B cell (primary cell): ENCODE measurements around the gene TMEM63A. TPM values are rescaled to one million over a fixed set of nuclear protein-coding genes. Genes with fewer than 3 reads are reported as not detected.

Experiments
- ATAC-seq: fragments of 200-7000 bp; cut with Tn5 transposase; one replicate; pipeline ENCODE4 v1.10.0; 2021; ENCODE audit warnings: low read depth, mild to moderate bottlenecking, moderate number of reproducible peaks, moderate library complexity
- CTCF ChIA-PET: fragments of 350-600 bp; sonication (Branson Sonifier 250); formaldehyde crosslinking; loops from one replicate; lab custom pipeline; 2021; ENCODE audit warnings: antibody characterized with exemption, inconsistent platforms; lab: Charles Lee
- POLR2A ChIA-PET: fragments of 350-600 bp; sonication (Branson Sonifier 250); formaldehyde crosslinking; loops from one replicate; lab custom pipeline; 2021; ENCODE audit warnings: antibody characterized with exemption; lab: Charles Lee
- DNase-seq: peaks from one replicate; pipeline ENCODE4 v3.0.0; 2013
- H2AFZ ChIP-seq: 2 replicates; pipeline ENCODE4 v1.6.1; 2012; ENCODE audit warnings: mild to moderate bottlenecking, low read depth, low read length; ENCODE audit not compliant: insufficient read depth, poor library complexity, severe bottlenecking
- H3K27ac ChIP-seq, 2 donors: 1 replicate in 1 of 2; 2 replicates in 1 of 2; pipeline ENCODE4 v1.5.1; 2012 to 2013; ENCODE audit warnings: low read length in 2 of 2, mild to moderate bottlenecking in 2 of 2, moderate library complexity in 1 of 2
- H3K27me3 ChIP-seq, 4 experiments: fragments of 200-600 bp in 1 of 4; sonication (generic) in 1 of 4; replicated peaks in 1 of 4; 1 replicate in 2 of 4; 2 replicates in 2 of 4; pipeline versions ENCODE4 v1.6.1 to v1.7.0; 2013 to 2016; ENCODE audit warnings: low read length in 3 of 4, mild to moderate bottlenecking in 2 of 4, mixed read lengths in 1 of 4, moderate library complexity in 1 of 4; ENCODE audit not compliant: insufficient read depth in 4 of 4, control insufficient read depth in 3 of 4; ENCODE audit errors: control extremely low read depth in 1 of 4
- H3K36me3 ChIP-seq, 2 experiments: replicated peaks in 1 of 2; 1 replicate in 1 of 2; 2 replicates in 1 of 2; pipeline versions ENCODE4 v1.6.1 to v1.7.1; 2013; ENCODE audit warnings: low read length in 1 of 2; ENCODE audit not compliant: insufficient read depth in 2 of 2, control insufficient read depth in 1 of 2; ENCODE audit errors: control extremely low read depth in 1 of 2, extremely low read depth in 1 of 2
- H3K4me1 ChIP-seq, 2 donors: fragments of 200-600 bp in 1 of 2; sonication (generic) in 1 of 2; 1 replicate in 1 of 2; 2 replicates in 1 of 2; pipeline versions ENCODE4 v1.5.1 to v1.6.1; 2013 to 2017; ENCODE audit warnings: low read length in 2 of 2; ENCODE audit not compliant: control insufficient read depth in 2 of 2, insufficient read depth in 2 of 2
- H3K4me2 ChIP-seq: replicated peaks from 2 replicates; pipeline ENCODE3; 2012; ENCODE audit warnings: mild to moderate bottlenecking, low read depth, low read length; ENCODE audit not compliant: poor library complexity, severe bottlenecking
- H3K4me3 ChIP-seq, 5 experiments: fragments of 200-600 bp in 1 of 5; sonication (generic) in 1 of 5; 1 replicate in 3 of 5; 2 replicates in 2 of 5; pipeline versions ENCODE4 v1.5.1 to v1.7.0; 2011 to 2016; ENCODE audit warnings: low read length in 4 of 5, mild to moderate bottlenecking in 4 of 5, low read depth in 2 of 5, control low read depth in 1 of 5, moderate library complexity in 1 of 5; ENCODE audit not compliant: insufficient read depth in 1 of 5; ENCODE audit errors: control extremely low read depth in 1 of 5, extremely low read depth in 1 of 5
- H3K79me2 ChIP-seq: fragments of 200-600 bp; sonication (generic); one replicate; pipeline ENCODE4 v1.6.0; 2016; ENCODE audit warnings: low read length; ENCODE audit not compliant: control insufficient read depth, insufficient read depth
- H3K9ac ChIP-seq: fragments of 200-600 bp; sonication (generic); 2 replicates; pipeline ENCODE4 v1.6.1; 2017; ENCODE audit warnings: mild to moderate bottlenecking, low read length, moderate library complexity
- H3K9me3 ChIP-seq, 3 donors: one replicate each; pipeline versions ENCODE4 v1.6.1 to v1.7.1; 2013; ENCODE audit warnings: low read length in 2 of 3; ENCODE audit not compliant: control insufficient read depth in 2 of 3, insufficient read depth in 1 of 3; ENCODE audit errors: control extremely low read depth in 1 of 3
- H4K20me1 ChIP-seq: 2 replicates; pipeline ENCODE4 v1.6.0; 2012; ENCODE audit warnings: mild to moderate bottlenecking, low read length; ENCODE audit not compliant: insufficient read depth, control insufficient read depth, poor library complexity, severe bottlenecking
- H3K27ac Mint-ChIP-seq: one replicate; pipeline ENCODE4 v1.8.0; 2021; ENCODE audit warnings: mixed read lengths
- H3K27me3 Mint-ChIP-seq: one replicate; pipeline ENCODE4 v1.8.0; 2021; ENCODE audit warnings: mixed read lengths
- H3K4me1 Mint-ChIP-seq: one replicate; pipeline ENCODE4 v1.8.0; 2021; ENCODE audit warnings: mixed read lengths
- H3K4me3 Mint-ChIP-seq: one replicate; pipeline ENCODE4 v1.8.0; 2021; ENCODE audit warnings: mixed read lengths
- H3K9me3 Mint-ChIP-seq: one replicate; pipeline ENCODE4 v1.8.0; 2022; ENCODE audit warnings: mixed read lengths; ENCODE audit not compliant: insufficient read depth
- EZH2 ChIP-seq: IDR thresholded peaks from 2 replicates; pipeline ENCODE4 v1.6.1; 2012; ENCODE audit warnings: borderline replicate concordance, low read depth, mild to moderate bottlenecking, moderate library complexity, low read length; ENCODE audit not compliant: insufficient read depth, poor library complexity, severe bottlenecking
- WGBS: methylation state at CpG from one replicate; pipeline ENCODE4 v1.1.5; 2013; ENCODE audit warnings: missing lambda C conversion rate; ENCODE audit not compliant: insufficient coverage; 5-methylcytosine and 5-hydroxymethylcytosine counted together
- intact Hi-C: fragments of 100-400 bp; cut with micrococcal nuclease; formaldehyde crosslinking; loops from one replicate; pipeline ENCODE4 v1.10.0; 2022
- polyA plus RNA-seq: library from polyadenylated mRNA; depleted of rRNA; stranded (reverse); fragments of >200 nt; gene quantifications from 2 replicates; pipeline ENCODE4 v1.2.3, GENCODE V29; 2012
- total RNA-seq, 2 donors: library from RNA; stranded (reverse); fragments of 120-200 nt in 1 of 2; gene quantifications; 1 replicate in 1 of 2; 2 replicates in 1 of 2; pipeline versions ENCODE4 v1.2.3 to v1.2.4, GENCODE V29; 2013 to 2022
- TF ChIP-seq, protein P1 (sequence below): fragments of 200-600 bp; IDR thresholded peaks from one replicate; pipeline ENCODE4 v1.8.0; 2022; ENCODE audit warnings: antibody characterized with exemption, mild to moderate bottlenecking

TMEM63A gene
- total and polyA plus RNA-seq, 2 donors (not counting 1 experiment from before 2014, with no cell fraction given), result 209 to 238 TPM

DNA sequence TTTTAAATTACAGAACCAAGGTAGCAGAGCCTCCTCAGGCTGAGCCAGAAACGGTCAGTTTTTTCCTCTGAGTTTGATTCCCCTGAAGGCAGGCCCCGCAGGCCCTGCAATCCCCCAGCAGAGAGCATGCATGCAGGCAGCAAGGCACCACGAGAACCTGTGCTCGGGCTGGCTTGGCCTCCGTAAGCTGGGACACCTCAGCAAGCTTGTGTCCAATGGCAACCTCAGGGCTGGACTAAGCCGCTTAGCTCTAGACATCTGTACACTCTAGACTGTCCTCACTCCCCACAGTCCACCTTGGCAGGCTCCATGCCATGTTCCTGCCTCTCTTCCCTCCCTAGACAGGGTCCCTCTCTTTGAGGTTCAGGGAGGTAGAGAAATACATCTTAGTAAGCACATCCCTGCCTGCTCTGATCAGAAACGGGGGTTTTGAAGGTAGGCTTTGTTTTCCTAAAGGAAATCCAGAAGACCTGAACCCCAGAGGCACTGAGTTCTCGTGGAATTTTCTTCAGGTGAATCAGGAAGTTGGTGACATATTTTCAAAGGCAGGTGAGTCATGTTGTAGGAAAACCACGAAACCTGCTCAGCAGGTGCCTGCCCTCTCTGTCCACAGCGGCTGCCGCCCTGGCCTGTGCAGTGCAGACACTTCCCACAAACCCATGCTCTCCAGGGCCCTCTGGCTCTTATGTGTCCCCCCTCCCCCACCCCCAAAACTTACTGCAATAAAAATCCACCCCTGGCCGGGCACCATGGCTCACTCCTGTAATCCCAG, 7.0 kb downstream of the TMEM63A start:
- Histone ChIP-seq H3K4me1 (peaks cover 19 to 21% of the 10 kb centered on the region in 2 donors), H3K27me3 (no peaks in the 10 kb centered on the region), H3K4me3 (no peak overlapping the region), H3K4me2 (no peak overlapping the region), H3K27ac (no peak overlapping the region), H2AFZ (no peak overlapping the region), H3K79me2 (peaks cover 49% of the 10 kb centered on the region), H3K9me3 (no peaks in the 10 kb centered on the region), H3K9ac (no peak overlapping the region), H4K20me1 (peaks cover 79% of the 10 kb centered on the region), H3K36me3 (peaks cover 0 to 70% of the 10 kb centered on the region in 2 experiments)
- CTCF ChIA-PET, result interaction anchor here (0.7 to 4.2 kb wide), 2 partner anchors 36 to 57 kb away, joined by 4 to 35 read pairs; no protein-coding TSS in a partner anchor
- Mint-ChIP-seq H3K4me3 (no peak overlapping the region), H3K9me3 (no peaks in the 10 kb centered on the region), H3K27me3 (no peaks in the 10 kb centered on the region), H3K4me1 (peaks cover 29% of the 10 kb centered on the region), H3K27ac (no peak overlapping the region)
- no peak for DNase-seq
- POLR2A ChIA-PET, result no interaction called here
- TF ChIP-seq EZH2, result no peak
- TF ChIP-seq, protein P1, sequence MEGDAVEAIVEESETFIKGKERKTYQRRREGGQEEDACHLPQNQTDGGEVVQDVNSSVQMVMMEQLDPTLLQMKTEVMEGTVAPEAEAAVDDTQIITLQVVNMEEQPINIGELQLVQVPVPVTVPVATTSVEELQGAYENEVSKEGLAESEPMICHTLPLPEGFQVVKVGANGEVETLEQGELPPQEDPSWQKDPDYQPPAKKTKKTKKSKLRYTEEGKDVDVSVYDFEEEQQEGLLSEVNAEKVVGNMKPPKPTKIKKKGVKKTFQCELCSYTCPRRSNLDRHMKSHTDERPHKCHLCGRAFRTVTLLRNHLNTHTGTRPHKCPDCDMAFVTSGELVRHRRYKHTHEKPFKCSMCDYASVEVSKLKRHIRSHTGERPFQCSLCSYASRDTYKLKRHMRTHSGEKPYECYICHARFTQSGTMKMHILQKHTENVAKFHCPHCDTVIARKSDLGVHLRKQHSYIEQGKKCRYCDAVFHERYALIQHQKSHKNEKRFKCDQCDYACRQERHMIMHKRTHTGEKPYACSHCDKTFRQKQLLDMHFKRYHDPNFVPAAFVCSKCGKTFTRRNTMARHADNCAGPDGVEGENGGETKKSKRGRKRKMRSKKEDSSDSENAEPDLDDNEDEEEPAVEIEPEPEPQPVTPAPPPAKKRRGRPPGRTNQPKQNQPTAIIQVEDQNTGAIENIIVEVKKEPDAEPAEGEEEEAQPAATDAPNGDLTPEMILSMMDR, result no peak
- intact Hi-C loops, result no loop called here
- 96% methylated on average over 11 of the region's 12 CpGs for WGBS
- ATAC-seq, result no peak

DNA sequence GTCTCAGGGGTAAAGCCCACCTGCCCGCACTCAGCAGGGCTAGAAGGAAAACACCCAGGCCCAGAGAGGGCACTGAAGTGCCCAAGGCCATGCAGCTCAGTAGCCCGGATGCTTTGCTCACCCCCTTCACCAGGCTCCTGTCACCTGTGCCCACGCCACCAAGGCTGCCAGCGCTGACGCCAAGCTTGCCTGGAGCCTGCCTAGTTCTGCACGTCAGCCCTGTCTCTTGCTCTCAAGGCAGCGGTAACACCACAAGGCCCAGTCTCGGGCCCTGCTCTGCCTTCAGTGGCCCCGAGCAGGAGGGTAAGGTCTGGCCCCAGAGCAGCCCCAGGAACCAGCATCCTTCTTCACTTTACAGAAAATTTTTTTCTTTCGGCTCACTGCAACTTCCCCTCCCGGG, 7.7 kb downstream of the TMEM63A start:
- Histone ChIP-seq H3K4me1 (peaks cover 11 to 13% of the 10 kb centered on the region in 2 donors), H2AFZ (no peak overlapping the region), H3K36me3 (peaks cover 0 to 75% of the 10 kb centered on the region in 2 experiments), H4K20me1 (peaks cover 71% of the 10 kb centered on the region), H3K79me2 (peaks cover 41% of the 10 kb centered on the region), H3K27me3 (no peaks in the 10 kb centered on the region), H3K4me3 (no peak overlapping the region), H3K4me2 (no peak overlapping the region), H3K9ac (no peak overlapping the region), H3K9me3 (no peaks in the 10 kb centered on the region), H3K27ac (no peak overlapping the region)
- TF ChIP-seq EZH2, result no peak
- no peak for ATAC-seq
- intact Hi-C loops, result no loop called here
- POLR2A ChIA-PET, result no interaction called here
- DNase-seq, result no peak
- CTCF ChIA-PET, result no interaction called here
- Mint-ChIP-seq H3K27me3 (no peaks in the 10 kb centered on the region), H3K9me3 (no peaks in the 10 kb centered on the region), H3K27ac (no peak overlapping the region), H3K4me3 (no peak overlapping the region), H3K4me1 (peaks cover 21% of the 10 kb centered on the region)
- 96% methylated on average over 9 of the region's 11 CpGs for WGBS
